MCF 10A (cell line): ENCODE measurements around the gene ANAPC5. TPM values are rescaled to one million over a fixed set of nuclear protein-coding genes. Genes with fewer than 3 reads are reported as not detected.

Experiments
- BruUV-seq: library from RNA; stranded (reverse); fragments of 400-500 nt; replicated peaks from 2 replicates; lab custom pipeline; 2021; lab: Mats Ljungman, UMichigan
- CTCF ChIA-PET: fragments of 300-600 bp; sonication (Branson Sonifier 250); formaldehyde crosslinking; extraction: SDS; loops from one replicate; lab custom pipeline; 2021; ENCODE audit warnings: antibody characterized with exemption, inconsistent platforms; lab: Yijun Ruan, JAX
- POLR2A ChIA-PET: fragments of 300-600, 350-650 bp; sonication (Branson Sonifier 250); formaldehyde crosslinking; extraction: SDS; loops from one replicate; lab custom pipeline; 2020; ENCODE audit warnings: antibody characterized with exemption, inconsistent platforms; lab: Yijun Ruan, JAX
- DNase-seq: peaks from one replicate; pipeline ENCODE4 v3.0.0-alpha.2; 2018; ENCODE audit not compliant: unreplicated experiment
- H3K27ac Mint-ChIP-seq: one replicate; pipeline ENCODE4 v1.8.0; 2022; ENCODE audit warnings: mild to moderate bottlenecking, low read depth, mixed read lengths; ENCODE audit not compliant: unreplicated experiment
- H3K27me3 Mint-ChIP-seq: one replicate; pipeline ENCODE4 v1.8.0; 2022; ENCODE audit warnings: mixed read lengths; ENCODE audit not compliant: insufficient read depth, unreplicated experiment
- H3K36me3 Mint-ChIP-seq: one replicate; pipeline ENCODE4 v1.8.0; 2022; ENCODE audit warnings: mild to moderate bottlenecking, moderate library complexity, mixed read lengths; ENCODE audit not compliant: insufficient read depth, unreplicated experiment
- H3K4me1 Mint-ChIP-seq: one replicate; pipeline ENCODE4 v1.8.0; 2022; ENCODE audit warnings: mixed read lengths; ENCODE audit not compliant: insufficient read depth, unreplicated experiment
- H3K4me3 Mint-ChIP-seq: one replicate; pipeline ENCODE4 v1.8.0; 2022; ENCODE audit warnings: mild to moderate bottlenecking, moderate library complexity, mixed read lengths; ENCODE audit not compliant: unreplicated experiment
- H3K9me3 Mint-ChIP-seq: one replicate; pipeline ENCODE4 v1.8.0; 2022; ENCODE audit warnings: mixed read lengths; ENCODE audit not compliant: unreplicated experiment
- intact Hi-C: fragments of 100-400 bp; cut with micrococcal nuclease; formaldehyde crosslinking; loops from 2 replicates; pipeline ENCODE4 v1.14.1; 2022
- total RNA-seq: library from RNA; stranded (reverse); gene quantifications from 2 replicates; pipeline ENCODE4 v1.2.3, GENCODE V29; 2022
- TF ChIP-seq, protein P1 (sequence below): fragments of 200-600 bp; IDR thresholded peaks from one replicate; pipeline ENCODE4 v1.8.0; 2022; ENCODE audit warnings: antibody characterized with exemption, mild to moderate bottlenecking; ENCODE audit not compliant: unreplicated experiment

The ANAPC5 gene
- total RNA-seq, 1 experiment from 2014 or later, result 95.6 TPM

DNA sequence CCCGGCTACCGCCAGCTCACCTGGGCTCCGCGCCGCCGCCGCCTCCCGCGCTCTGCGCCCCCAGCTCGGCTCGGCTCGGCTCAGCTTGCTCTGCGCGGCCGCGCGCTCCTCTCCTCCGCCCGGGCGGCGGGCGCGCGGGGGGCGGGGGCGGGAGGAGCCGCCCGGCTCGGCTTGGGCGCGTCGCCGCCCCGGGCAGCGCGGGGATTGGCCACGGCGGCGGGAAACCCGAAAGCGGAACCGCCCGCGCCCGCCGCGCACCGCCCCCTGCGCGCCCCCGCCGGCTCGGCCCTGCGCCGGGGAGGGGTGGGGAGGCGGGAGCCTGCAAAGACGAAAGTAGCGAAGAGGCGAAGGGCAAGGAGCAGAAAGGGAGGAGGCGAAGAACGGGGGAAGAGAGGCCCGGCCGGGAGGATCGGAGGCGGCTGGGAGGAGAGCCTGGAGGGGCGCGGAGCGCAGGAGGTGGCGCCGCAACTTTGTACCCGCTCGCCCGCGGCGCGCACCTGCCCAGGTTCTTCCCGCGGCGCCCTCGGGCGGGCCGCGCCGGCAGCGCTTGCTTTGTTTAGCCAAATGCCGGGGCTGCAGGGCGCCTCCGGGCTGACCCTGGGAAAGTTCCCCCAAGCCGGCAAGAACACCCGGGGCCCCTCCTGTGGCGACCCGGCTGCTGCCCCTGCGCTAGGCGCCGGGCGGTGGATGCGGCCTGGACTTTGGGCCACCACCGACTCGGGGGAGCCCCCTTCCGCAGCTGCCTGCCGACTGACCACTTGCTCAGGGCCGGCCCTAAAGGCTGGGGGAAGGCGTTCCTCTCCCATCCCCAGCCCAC lies 55.4 kb downstream of the ANAPC5 start, which contains the start of gene CAMKK2:
CAMKK2 (minus strand) TSS at position 92 of the 817 bp plus-strand sequence. CDS start 22,183 bp downstream, outside the sequence.
- H3K27me3 Mint-ChIP-seq, result no peaks in the 10 kb centered on the region
- POLR2A ChIA-PET, result interaction anchor here (0.9 to 3.1 kb wide), 3 partner anchors 20 to 104 kb away, joined by 4 to 20 read pairs (median 11); partner anchors contain the start of gene RNF34
- intact Hi-C loops, result loop anchor here (2.0 kb wide), 2 partner anchors 20 to 186 kb away; no protein-coding TSS in a partner anchor
- H3K27ac Mint-ChIP-seq, result peak within 1 kb of the TSS; percentile 49
- CTCF ChIA-PET, result interaction anchor here (1.2 kb wide), 1 partner anchor 32 kb away, joined by 3 read pairs; no protein-coding TSS in a partner anchor
- peak within 1 kb of the TSS; percentile 78 for H3K4me3 Mint-ChIP-seq
- H3K4me1 Mint-ChIP-seq, result peaks cover 11% of the 10 kb centered on the region
- no peaks in the 10 kb centered on the region for H3K9me3 Mint-ChIP-seq
- DNase-seq, result peak; percentile 82
- H3K36me3 Mint-ChIP-seq, result peaks cover 23% of the 10 kb centered on the region
- TF ChIP-seq, protein P1, sequence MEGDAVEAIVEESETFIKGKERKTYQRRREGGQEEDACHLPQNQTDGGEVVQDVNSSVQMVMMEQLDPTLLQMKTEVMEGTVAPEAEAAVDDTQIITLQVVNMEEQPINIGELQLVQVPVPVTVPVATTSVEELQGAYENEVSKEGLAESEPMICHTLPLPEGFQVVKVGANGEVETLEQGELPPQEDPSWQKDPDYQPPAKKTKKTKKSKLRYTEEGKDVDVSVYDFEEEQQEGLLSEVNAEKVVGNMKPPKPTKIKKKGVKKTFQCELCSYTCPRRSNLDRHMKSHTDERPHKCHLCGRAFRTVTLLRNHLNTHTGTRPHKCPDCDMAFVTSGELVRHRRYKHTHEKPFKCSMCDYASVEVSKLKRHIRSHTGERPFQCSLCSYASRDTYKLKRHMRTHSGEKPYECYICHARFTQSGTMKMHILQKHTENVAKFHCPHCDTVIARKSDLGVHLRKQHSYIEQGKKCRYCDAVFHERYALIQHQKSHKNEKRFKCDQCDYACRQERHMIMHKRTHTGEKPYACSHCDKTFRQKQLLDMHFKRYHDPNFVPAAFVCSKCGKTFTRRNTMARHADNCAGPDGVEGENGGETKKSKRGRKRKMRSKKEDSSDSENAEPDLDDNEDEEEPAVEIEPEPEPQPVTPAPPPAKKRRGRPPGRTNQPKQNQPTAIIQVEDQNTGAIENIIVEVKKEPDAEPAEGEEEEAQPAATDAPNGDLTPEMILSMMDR, result peak; percentile 26
- no TSS peak for BruUV-seq

DNA sequence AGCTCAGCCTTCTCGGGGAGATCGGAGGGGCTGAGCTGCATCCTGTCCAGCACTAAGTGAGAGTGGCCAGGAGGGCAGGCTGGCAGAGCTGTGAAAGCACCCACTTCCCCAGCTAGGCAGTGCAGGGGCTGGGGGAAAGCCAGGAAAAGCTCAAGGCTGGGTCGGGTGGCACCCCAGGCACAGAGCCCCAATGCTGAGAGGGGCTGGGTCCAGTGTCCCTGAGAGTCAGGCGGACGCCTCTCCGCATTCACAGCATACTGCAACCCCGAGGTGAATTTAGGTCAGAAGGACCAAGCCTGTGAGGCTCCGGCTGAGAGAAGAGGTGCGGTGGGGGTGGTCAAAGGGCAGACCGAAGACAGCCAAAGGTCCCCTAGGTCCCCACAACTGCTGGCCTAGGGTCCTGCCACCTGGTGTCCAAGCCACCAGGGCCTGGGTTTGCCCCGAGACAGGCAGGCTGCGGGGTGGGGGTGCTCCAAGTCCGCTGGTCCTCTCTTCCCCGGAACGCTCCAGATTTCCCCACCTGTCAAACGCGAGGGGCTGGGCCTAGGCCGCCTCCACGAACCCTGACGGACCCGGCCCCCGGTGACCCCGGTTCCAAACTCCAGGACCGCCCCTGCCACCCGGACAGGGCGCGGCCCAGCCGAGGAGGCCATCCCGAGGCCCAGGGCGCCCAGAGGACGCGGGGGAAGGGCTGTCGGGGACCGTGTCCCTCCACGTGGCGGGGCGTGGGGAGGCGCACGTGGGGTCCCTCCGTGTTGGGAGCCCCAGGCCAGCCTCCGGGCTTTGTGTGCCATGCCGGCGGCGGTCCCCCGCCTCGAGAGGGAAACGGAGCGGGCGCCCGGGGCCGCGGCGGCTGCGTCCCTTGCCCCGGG lies 56.2 kb downstream of the ANAPC5 start:
- no TSS peak for BruUV-seq
- intact Hi-C loops, result loop anchor here (2.0 kb wide), 2 partner anchors 19 to 185 kb away; no protein-coding TSS in a partner anchor
- Mint-ChIP-seq H3K4me3 (peak overlapping the region; percentile 78), H3K4me1 (peaks cover 11% of the 10 kb centered on the region), H3K9me3 (no peaks in the 10 kb centered on the region), H3K36me3 (peaks cover 31% of the 10 kb centered on the region), H3K27ac (peak overlapping the region; percentile 49), H3K27me3 (no peaks in the 10 kb centered on the region)
- POLR2A ChIA-PET, result interaction anchor here (0.7 to 3.1 kb wide), 6 partner anchors 10 to 385 kb away, joined by 3 to 20 read pairs (median 4); partner anchors contain the start of gene RNF34
- TF ChIP-seq, protein P1, result no peak
- CTCF ChIA-PET, result interaction anchor here (0.6 to 0.9 kb wide), 2 partner anchors 80 to 169 kb away, joined by 3 to 4 read pairs; no protein-coding TSS in a partner anchor
- peak; percentile 30 for DNase-seq

GRCh38 chr12:121295116-121295745 lies 57.0 kb downstream of the ANAPC5 start:
- Mint-ChIP-seq H3K27ac (peak overlapping the region; percentile 49), H3K4me1 (peaks cover 11% of the 10 kb centered on the region), H3K9me3 (no peaks in the 10 kb centered on the region), H3K4me3 (peak overlapping the region; percentile 78), H3K27me3 (no peaks in the 10 kb centered on the region), H3K36me3 (peaks cover 34% of the 10 kb centered on the region)
- ChIA-PET POLR2A (interaction anchor here (0.7 to 3.1 kb wide), 5 partner anchors 9 to 385 kb away, joined by 3 to 20 read pairs (median 3); partner anchors contain the start of gene RNF34), CTCF (interaction anchor here (0.6 to 0.9 kb wide), 4 partner anchors 16 to 193 kb away, joined by 3 to 4 read pairs (median 3); no protein-coding TSS in a partner anchor)
- intact Hi-C loops, result no loop called here
- BruUV-seq, result TSS peak; percentile 26
- peak; percentile 20 for DNase-seq
- TF ChIP-seq, protein P1, result no peak
